Fibroblast of villous mesenchyme (primary cell): ENCODE measurements around the gene GDPGP1. TPM values are rescaled to one million over a fixed set of nuclear protein-coding genes. Genes with fewer than 3 reads are reported as not detected.
"Not testable (repeated sequence)": the region's sequence is repeated elsewhere in the genome, so short reads cannot be mapped to it uniquely, and the experiment has no call there.

ENCODE experiments used
- DNase-seq: peaks from one replicate; pipeline ENCODE4 v3.0.0-alpha.2; 2010; ENCODE audit warnings: low read depth
- H3K4me3 ChIP-seq: 2 replicates; pipeline ENCODE4 v1.5.1; 2011; ENCODE audit warnings: low read depth, mild to moderate bottlenecking, low read length
- total RNA-seq: library from RNA; depleted of rRNA; stranded (reverse); fragments of >200 nt; gene quantifications from 2 replicates; pipeline ENCODE4 v1.2.3, GENCODE V29; 2012
- TF ChIP-seq, protein P1 (sequence below): IDR thresholded peaks from 2 replicates; pipeline ENCODE4 v1.5.1; 2012; ENCODE audit warnings: low read depth, mild to moderate bottlenecking, low read length; ENCODE audit not compliant: insufficient read depth

Gene GDPGP1
- total RNA-seq, 1 donor, result 5.6 TPM

DNA sequence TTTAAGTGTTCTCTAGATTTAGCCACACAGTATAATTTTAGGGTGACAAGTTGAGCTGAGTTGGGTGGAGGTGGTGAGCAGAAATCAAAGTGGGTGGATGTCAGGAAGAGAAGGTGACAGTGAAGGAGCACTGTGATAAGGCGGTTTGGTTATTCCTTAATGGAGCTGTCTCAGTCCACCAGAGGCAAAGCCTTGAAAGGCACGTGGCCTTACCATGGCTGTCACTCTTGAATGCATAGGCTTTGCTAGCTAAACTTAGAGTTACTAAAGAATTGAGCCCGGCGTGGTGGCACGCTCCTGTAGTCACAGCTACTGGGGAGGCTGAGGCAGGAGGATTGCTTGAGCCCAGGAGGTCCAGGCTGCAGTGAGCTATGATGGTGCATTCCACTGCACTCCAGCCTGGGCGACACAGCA, 14.8 kb downstream of the GDPGP1 start:
- H3K4me3 ChIP-seq, result peak overlapping the region; percentile 77
- DNase-seq, result no peak
- TF ChIP-seq, protein P1, sequence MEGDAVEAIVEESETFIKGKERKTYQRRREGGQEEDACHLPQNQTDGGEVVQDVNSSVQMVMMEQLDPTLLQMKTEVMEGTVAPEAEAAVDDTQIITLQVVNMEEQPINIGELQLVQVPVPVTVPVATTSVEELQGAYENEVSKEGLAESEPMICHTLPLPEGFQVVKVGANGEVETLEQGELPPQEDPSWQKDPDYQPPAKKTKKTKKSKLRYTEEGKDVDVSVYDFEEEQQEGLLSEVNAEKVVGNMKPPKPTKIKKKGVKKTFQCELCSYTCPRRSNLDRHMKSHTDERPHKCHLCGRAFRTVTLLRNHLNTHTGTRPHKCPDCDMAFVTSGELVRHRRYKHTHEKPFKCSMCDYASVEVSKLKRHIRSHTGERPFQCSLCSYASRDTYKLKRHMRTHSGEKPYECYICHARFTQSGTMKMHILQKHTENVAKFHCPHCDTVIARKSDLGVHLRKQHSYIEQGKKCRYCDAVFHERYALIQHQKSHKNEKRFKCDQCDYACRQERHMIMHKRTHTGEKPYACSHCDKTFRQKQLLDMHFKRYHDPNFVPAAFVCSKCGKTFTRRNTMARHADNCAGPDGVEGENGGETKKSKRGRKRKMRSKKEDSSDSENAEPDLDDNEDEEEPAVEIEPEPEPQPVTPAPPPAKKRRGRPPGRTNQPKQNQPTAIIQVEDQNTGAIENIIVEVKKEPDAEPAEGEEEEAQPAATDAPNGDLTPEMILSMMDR, result no peak

DNA sequence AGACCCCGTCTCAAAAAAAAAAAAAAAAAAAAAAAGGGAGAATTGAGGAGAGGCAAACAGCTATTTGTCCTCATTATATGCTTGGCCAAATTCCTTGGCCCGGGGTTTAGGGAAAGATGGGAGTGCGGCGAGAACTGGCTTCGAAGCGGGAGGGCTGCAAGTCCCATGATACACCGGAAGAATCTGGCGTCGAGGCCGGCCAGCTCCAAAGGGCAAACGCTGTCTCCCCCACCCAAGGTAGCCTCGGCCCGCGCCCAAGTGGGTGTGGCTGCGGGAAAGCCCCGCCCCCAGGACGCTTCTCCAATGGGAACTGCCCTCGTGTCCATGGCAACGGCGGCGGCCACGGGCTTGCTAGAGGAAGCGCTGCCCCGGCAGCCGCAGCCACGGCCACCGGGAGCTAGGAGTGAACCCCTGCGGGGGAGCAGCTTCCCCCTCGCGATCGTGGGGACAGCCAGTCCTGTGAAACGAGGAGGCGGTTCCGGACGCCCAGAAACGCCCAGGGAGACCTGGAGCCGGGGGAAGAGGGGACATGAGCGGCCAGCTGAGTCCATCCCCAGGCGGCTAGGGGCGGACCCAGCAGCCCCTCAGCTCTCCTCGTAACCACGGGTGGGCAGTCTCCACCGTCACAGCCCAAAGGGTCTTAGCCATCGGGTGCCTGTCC, 15.3 kb downstream of the GDPGP1 start, which contains the start of gene TTLL13:
Gene TTLL13, plus strand, starts transcription at position 354 of the 661 bp plus-strand sequence. CDS start 1,075 bp downstream, outside the sequence.
- peak within 1 kb of the TSS; percentile 77 for H3K4me3 ChIP-seq
- peak; percentile 86 for DNase-seq
- TF ChIP-seq, protein P1, result no peak

DNA sequence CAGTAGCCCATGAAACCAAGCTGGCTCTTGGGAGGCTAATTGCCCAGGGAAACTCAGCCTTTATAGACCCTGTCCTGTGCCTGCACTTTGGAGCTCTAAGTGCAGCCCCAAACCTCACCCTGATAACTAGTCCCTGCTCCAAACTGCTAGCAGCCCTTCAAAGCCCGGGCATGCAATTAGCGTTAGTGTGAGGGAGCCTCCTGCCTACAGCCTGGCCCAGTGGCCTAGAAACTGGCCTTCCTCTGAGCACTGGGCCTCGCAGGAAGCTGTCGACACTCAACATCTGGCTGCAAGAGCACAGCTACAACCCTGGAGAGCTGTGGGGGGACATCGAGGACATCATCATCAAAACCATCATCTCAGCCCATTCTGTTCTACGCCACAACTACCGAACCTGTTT, 23.8 kb downstream of the GDPGP1 start:
- DNase-seq, result no peak
- H3K4me3 ChIP-seq, result no peak overlapping the region
- TF ChIP-seq, protein P1, result no peak

DNA sequence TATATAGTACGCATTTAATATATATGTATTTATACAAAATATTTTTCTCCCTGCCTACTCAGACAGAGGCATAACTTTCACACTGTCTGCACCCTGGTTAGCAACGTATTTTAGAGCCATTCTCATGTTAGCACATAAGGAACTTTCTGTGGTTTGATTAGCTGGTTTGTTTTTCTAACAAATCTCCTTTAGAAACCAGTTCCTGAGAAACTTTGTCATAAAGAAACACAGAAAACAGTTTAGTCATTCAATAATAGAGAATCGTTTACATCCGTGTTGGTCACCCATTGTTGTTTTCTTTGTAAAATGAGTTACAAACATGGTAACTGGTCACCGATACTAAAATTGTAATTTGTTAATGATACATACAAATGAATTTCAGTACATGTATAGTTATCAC, 25.5 kb downstream of the GDPGP1 start:
- DNase-seq, result no peak
- TF ChIP-seq, protein P1, result no peak
- no peak overlapping the region for H3K4me3 ChIP-seq

DNA sequence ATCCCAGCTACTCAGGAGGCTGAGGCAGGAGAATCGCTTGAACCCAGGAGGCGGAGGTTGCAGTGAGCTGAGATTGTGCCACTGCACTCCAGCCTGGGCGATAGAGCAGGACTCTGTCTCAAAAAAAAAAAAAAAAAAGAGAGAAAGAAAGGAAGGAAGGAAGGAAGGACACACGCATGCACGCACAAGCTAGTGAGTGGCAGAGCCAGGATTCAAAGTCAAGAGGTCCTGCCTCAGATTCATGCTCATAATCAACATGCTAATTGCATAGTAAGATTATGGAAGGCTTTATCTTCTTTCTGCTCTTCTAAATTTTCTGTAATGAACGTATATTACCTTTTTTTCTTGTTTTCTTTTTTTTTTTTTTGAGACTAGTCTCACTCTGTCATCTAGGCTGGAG, 26.7 kb downstream of the GDPGP1 start:
- not testable (repeated sequence) for H3K4me3 ChIP-seq, DNase-seq

DNA sequence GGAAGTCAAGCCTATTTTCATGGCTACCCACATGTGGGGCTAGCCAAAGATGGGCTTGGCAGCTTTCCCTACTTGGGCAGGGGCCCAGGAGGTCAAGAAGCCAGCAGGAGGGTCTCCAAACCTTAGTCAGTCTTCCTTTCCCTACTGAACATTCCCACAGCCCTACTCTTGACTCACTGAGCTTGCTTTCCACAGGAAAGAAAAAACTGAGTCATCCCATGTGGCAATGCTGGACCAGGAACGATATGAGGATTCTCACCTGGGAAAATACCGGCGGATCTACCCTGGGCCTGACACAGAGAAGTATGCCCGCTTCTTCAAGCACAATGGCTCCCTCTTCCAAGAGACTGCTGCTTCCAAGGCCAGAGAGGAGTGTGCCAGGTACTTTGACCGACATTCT, 27.8 kb downstream of the GDPGP1 start:
- TF ChIP-seq, protein P1, result no peak
- no peak overlapping the region for H3K4me3 ChIP-seq
- peak; percentile 16 for DNase-seq

DNA sequence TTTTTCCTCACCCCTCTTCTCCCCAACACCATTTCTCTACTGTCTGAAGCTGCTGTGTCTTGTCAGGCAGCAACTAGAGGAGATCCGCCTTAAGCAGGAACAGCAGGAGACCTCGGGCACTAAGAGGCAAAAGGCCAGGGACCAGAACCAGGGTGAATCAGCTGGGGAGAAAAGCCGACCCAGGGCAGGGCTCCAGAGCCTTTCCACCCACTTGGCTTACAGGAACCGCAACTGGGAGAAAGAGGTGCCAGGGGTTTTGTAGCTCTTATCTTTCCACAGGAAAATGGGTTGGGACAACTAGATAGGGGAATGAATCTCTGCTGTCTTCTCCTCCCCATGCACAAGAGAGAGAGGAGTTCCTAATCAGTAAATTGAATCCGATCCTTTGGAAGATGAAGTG, 28.4 kb downstream of the GDPGP1 start:
- TF ChIP-seq, protein P1, result no peak
- no peak for DNase-seq
- H3K4me3 ChIP-seq, result no peak overlapping the region
